ENCODE data around the gene BCL3.
A peak's percentile ranks its signal among the peaks of the same experiment; 100 is the strongest.

Gene BCL3

GRCh38 chr19:44752816-44753625, 4.5 kb downstream of the BCL3 start (continued):
- TF ChIP-seq PBX3 (CRISPR knock-in tag; IDR thresholded peaks at IDR 0.05) (no peak), BCL11B (tag by site-specific recombination; IDR thresholded peaks at IDR 0.05; ENCODE audit: low read depth) (0 out of 2 replicates have a peak, but pooled peaks have one; percentile 44), RBAK (tag by site-specific recombination; IDR thresholded peaks at IDR 0.05) (no peak), ZNF513 (tag by site-specific recombination; IDR thresholded peaks at IDR 0.05) (no peak), ZNF202 (tag by site-specific recombination; IDR thresholded peaks at IDR 0.05; ENCODE audit: borderline replicate concordance) (no peak), ZNF610 (tag by site-specific recombination; IDR thresholded peaks at IDR 0.05; ENCODE audit: borderline replicate concordance) (peak; percentile 56; the same call in 1 of the 2 replicates), GLIS1 (tag by site-specific recombination; IDR thresholded peaks at IDR 0.05) (peak; percentile 98), ZNF837 (tag by site-specific recombination; IDR thresholded peaks at IDR 0.05) (no peak), ZNF624 (tag by site-specific recombination; IDR thresholded peaks at IDR 0.05) (no peak), ZNF549 (tag by site-specific recombination; IDR thresholded peaks at IDR 0.05) (no peak), ZNF223 (tag by site-specific recombination; IDR thresholded peaks at IDR 0.05) (no peak), HIC1 (tag by site-specific recombination; IDR thresholded peaks at IDR 0.05) (0 out of 2 replicates have a peak, but pooled peaks have one; percentile 51), SP2 (tag by site-specific recombination; IDR thresholded peaks at IDR 0.05) (peak; percentile 78), ZNF571 (tag by site-specific recombination; IDR thresholded peaks at IDR 0.05) (no peak), ZNF423 (tag by site-specific recombination; IDR thresholded peaks at IDR 0.05) (peak; percentile 77), MEIS1 (CRISPR knock-in tag; IDR thresholded peaks at IDR 0.05; ENCODE audit: borderline replicate concordance) (peak; percentile 68; the same call in 1 of the 2 replicates), EGR2 (tag by site-specific recombination; IDR thresholded peaks at IDR 0.05; ENCODE audit: low read depth) (peak; percentile 89), ZNF398 (tag by site-specific recombination; IDR thresholded peaks at IDR 0.05) (peak; percentile 99), OVOL3 (tag by site-specific recombination; IDR thresholded peaks at IDR 0.05) (no peak), ZNF114 (tag by site-specific recombination; IDR thresholded peaks at IDR 0.05) (no peak), ZNF707 (tag by site-specific recombination; IDR thresholded peaks at IDR 0.05) (no peak), ZNF266 (tag by site-specific recombination; IDR thresholded peaks at IDR 0.05; ENCODE audit: low read depth) (no peak), ZNF426 (tag by site-specific recombination; IDR thresholded peaks at IDR 0.05) (no peak), MZF1 (tag by site-specific recombination; IDR thresholded peaks at IDR 0.05; ENCODE audit: borderline replicate concordance) (peak; percentile 75), SCRT1 (tag by site-specific recombination; IDR thresholded peaks at IDR 0.05; ENCODE audit: borderline replicate concordance) (no peak), ZNF169 (tag by site-specific recombination; IDR thresholded peaks at IDR 0.05) (no peak), ZNF518A (tag by site-specific recombination; conservative IDR thresholded peaks at IDR 0.05; ENCODE audit: low read depth) (no peak), ZNF843 (tag by site-specific recombination; IDR thresholded peaks at IDR 0.05) (peak; percentile 82)
